Right atrium auricular region (tissue), 2 donors: ENCODE results near the gene PARD3B. TPM values are rescaled to one million over a fixed set of nuclear protein-coding genes. Genes with fewer than 3 reads are reported as not detected.

Experiments used
- DNase-seq: peaks from one replicate; pipeline ENCODE4 v3.0.0-alpha.2; 2019; ENCODE audit warnings: low spot score
- H3K27ac ChIP-seq, 2 donors: fragments of 200-600 bp; sonication (generic); 1 replicate in 1 of 2; 2 replicates in 1 of 2; pipeline ENCODE4 v1.5.1; 2016 to 2019
- H3K27me3 ChIP-seq, 2 donors: fragments of 200-600 bp; sonication (generic); one replicate each; pipeline versions ENCODE4 v1.5.1 to v1.6.0; 2017 to 2019
- H3K36me3 ChIP-seq: fragments of 200-600 bp; sonication (generic); one replicate; pipeline ENCODE4 v1.5.1; 2016
- H3K4me1 ChIP-seq, 2 donors: fragments of 200-600 bp; sonication (generic); one replicate each; pipeline versions ENCODE4 v1.5.1 to v1.6.0; 2017 to 2019
- H3K4me3 ChIP-seq, 2 donors: fragments of 200-600 bp; sonication (generic); 1 replicate in 1 of 2; 2 replicates in 1 of 2; pipeline ENCODE4 v1.5.1; 2017 to 2019; ENCODE audit warnings: mild to moderate bottlenecking in 1 of 2, moderate library complexity in 1 of 2
- H3K9me3 ChIP-seq, 2 donors: fragments of 200-600 bp; sonication (generic); one replicate each; pipeline ENCODE4 v1.5.1; 2019
- CTCF ChIP-seq, 2 donors: fragments of 200-600 bp; sonication (generic); IDR thresholded peaks; one replicate each; pipeline ENCODE4 v1.5.1; 2019; ENCODE audit warnings: antibody characterized with exemption in 2 of 2
- total RNA-seq, 2 donors: library from RNA; depleted of rRNA; stranded (reverse); fragments of >200 nt; gene quantifications; one replicate each; pipeline ENCODE4 v1.1.0, GENCODE V29; 2016

PARD3B gene
- total RNA-seq, 2 donors from 2014 or later = 7.4 to 12.2 TPM

GRCh38 chr2:204560902-204561301 is 15.6 kb downstream of the PARD3B start:
- H3K27me3 ChIP-seq = no peaks in the 10 kb centered on the region
- H3K27ac ChIP-seq = no peak overlapping the region
- no peak overlapping the region for H3K4me3 ChIP-seq
- H3K9me3 ChIP-seq = no peaks in the 10 kb centered on the region
- no peak for DNase-seq
- TF ChIP-seq CTCF (IDR thresholded peaks at IDR 0.05) = no peak
- H3K4me1 ChIP-seq = no peaks in the 10 kb centered on the region
- H3K36me3 ChIP-seq = no peaks in the 10 kb centered on the region

GRCh38 chr2:204561771-204562170 is 16.5 kb downstream of the PARD3B start:
- H3K9me3 ChIP-seq = no peaks in the 10 kb centered on the region
- no peak overlapping the region for H3K4me3 ChIP-seq

GRCh38 chr2:204566439-204566838 is 21.2 kb downstream of the PARD3B start:
- DNase-seq = no peak
- H3K27ac ChIP-seq = no peak overlapping the region
- TF ChIP-seq CTCF (IDR thresholded peaks at IDR 0.05) = no peak
- no peaks in the 10 kb centered on the region for H3K4me1 ChIP-seq
- no peaks in the 10 kb centered on the region for H3K36me3 ChIP-seq
- no peaks in the 10 kb centered on the region for H3K9me3 ChIP-seq
- H3K4me3 ChIP-seq = no peak overlapping the region
- no peaks in the 10 kb centered on the region for H3K27me3 ChIP-seq

More at GRCh38 chr2:204561771-204562170, 16.5 kb downstream of the PARD3B start:
- Histone ChIP-seq H3K27me3 (no peaks in the 10 kb centered on the region), H3K4me1 (no peaks in the 10 kb centered on the region), H3K27ac (no peak overlapping the region), H3K36me3 (no peaks in the 10 kb centered on the region)
- TF ChIP-seq CTCF (IDR thresholded peaks at IDR 0.05) = no peak
- no peak for DNase-seq

GRCh38 chr2:204570421-204570820 is 25.1 kb downstream of the PARD3B start:
- H3K9me3 ChIP-seq = no peaks in the 10 kb centered on the region
- H3K36me3 ChIP-seq = no peaks in the 10 kb centered on the region
- no peak for DNase-seq
- H3K27ac ChIP-seq = no peak overlapping the region
- no peak overlapping the region for H3K4me3 ChIP-seq
- H3K4me1 ChIP-seq = peaks cover 0 to 9% of the 10 kb centered on the region in 2 donors
- H3K27me3 ChIP-seq = no peaks in the 10 kb centered on the region
- TF ChIP-seq CTCF (IDR thresholded peaks at IDR 0.05) = no peak

GRCh38 chr2:204571041-204571440 is 25.8 kb downstream of the PARD3B start:
- H3K4me1 ChIP-seq = peaks cover 0 to 9% of the 10 kb centered on the region in 2 donors

More at GRCh38 chr2:204571041-204571440, 25.8 kb downstream of the PARD3B start:
- no peak for TF ChIP-seq CTCF (IDR thresholded peaks at IDR 0.05)
- Histone ChIP-seq H3K27ac (no peak overlapping the region), H3K4me3 (no peak overlapping the region), H3K36me3 (no peaks in the 10 kb centered on the region), H3K9me3 (no peaks in the 10 kb centered on the region), H3K27me3 (no peaks in the 10 kb centered on the region)
- DNase-seq = no peak
